22Rv1 (cell line): ENCODE data around the gene GALNT12.

Experiments used
- ZFX ChIP-seq: fragments of 450-650 bp; IDR thresholded peaks from 2 replicates; pipeline ENCODE4 v1.6.1; 2017; ENCODE audit warnings: antibody characterized with exemption, borderline replicate concordance
- TF ChIP-seq, protein P1 (sequence below): fragments of 450-650 bp; IDR thresholded peaks from 2 replicates; pipeline ENCODE4 v1.5.1; 2017; ENCODE audit warnings: mild to moderate bottlenecking

GRCh38 chr9:98850851-98851729 lies 43.6 kb downstream of the GALNT12 start:
- TF ChIP-seq, protein P1, sequence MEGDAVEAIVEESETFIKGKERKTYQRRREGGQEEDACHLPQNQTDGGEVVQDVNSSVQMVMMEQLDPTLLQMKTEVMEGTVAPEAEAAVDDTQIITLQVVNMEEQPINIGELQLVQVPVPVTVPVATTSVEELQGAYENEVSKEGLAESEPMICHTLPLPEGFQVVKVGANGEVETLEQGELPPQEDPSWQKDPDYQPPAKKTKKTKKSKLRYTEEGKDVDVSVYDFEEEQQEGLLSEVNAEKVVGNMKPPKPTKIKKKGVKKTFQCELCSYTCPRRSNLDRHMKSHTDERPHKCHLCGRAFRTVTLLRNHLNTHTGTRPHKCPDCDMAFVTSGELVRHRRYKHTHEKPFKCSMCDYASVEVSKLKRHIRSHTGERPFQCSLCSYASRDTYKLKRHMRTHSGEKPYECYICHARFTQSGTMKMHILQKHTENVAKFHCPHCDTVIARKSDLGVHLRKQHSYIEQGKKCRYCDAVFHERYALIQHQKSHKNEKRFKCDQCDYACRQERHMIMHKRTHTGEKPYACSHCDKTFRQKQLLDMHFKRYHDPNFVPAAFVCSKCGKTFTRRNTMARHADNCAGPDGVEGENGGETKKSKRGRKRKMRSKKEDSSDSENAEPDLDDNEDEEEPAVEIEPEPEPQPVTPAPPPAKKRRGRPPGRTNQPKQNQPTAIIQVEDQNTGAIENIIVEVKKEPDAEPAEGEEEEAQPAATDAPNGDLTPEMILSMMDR, result no peak
- no peak for TF ChIP-seq ZFX
